H1 (cell line): ENCODE measurements around the gene ACADSB. TPM values are rescaled to one million over a fixed set of nuclear protein-coding genes. Genes with fewer than 3 reads are reported as not detected.

ENCODE experiments used
- CTCF ChIP-seq, 3 experiments: IDR thresholded peaks; 1 replicate in 2 of 3; 2 replicates in 1 of 3; pipeline versions ENCODE4 v1.5.1 to v1.6.1; 2011; ENCODE audit warnings: low read length in 3 of 3, mild to moderate bottlenecking in 3 of 3, inconsistent platforms in 2 of 3, low read depth in 1 of 3, moderate library complexity in 1 of 3; ENCODE audit not compliant: insufficient read depth in 1 of 3; ENCODE audit errors: control extremely low read depth in 1 of 3
- SRF ChIP-seq: IDR thresholded peaks from 2 replicates; pipeline ENCODE4 v1.6.1; 2011; ENCODE audit warnings: mild to moderate bottlenecking, low read depth, low read length, moderate library complexity
- polyA plus RNA-seq, 7 experiments: library from polyadenylated mRNA; depleted of rRNA in 3 of 7; stranded (reverse) in 5 of 7; unstranded in 2 of 7; fragments of >200 nt in 5 of 7; fragments of 200-250 nt in 2 of 7; gene quantifications; 1 replicate in 5 of 7; 2 replicates in 1 of 7; 4 replicates in 1 of 7; pipeline versions ENCODE4 v1.2.1 to v1.2.3, GENCODE V29; 2011 to 2013; ENCODE audit warnings: missing spikeins in 2 of 7, mixed read lengths in 2 of 7
- total RNA-seq: library from RNA; stranded (reverse); fragmentation: NEBNext Ultra II Directional; extraction: Animal tissue kit (Norgen Biotek cat#: 25700); gene quantifications from 2 replicates; pipeline ENCODE4 v1.2.1, GENCODE V29; 2021

Gene ACADSB
- total and polyA plus RNA-seq, 2 of the 8 experiments (the other 6 are each of a cell fraction or from before 2014, with no cell fraction given): 5.6 to 11.2 TPM

- TF ChIP-seq CTCF (IDR thresholded peaks at IDR 0.05; ENCODE audit: control extremely low read depth in 1 of 3, insufficient read depth in 1 of 3, low read depth in 1 of 3, low read length in 3 of 3) (no peak), SRF (no peak)
These were observed 65.4 kb downstream of the ACADSB start (continued) for GRCh38 chr10:123074215-123074614.
